Astrocyte (in vitro differentiated cells and primary cell): ENCODE data around the gene BRAP.

ENCODE experiments used
- CTCF ChIP-seq: IDR thresholded peaks from 2 replicates; pipeline ENCODE4 v1.5.1; 2011; ENCODE audit warnings: low read depth, mild to moderate bottlenecking, inconsistent platforms, low read length, moderate library complexity; ENCODE audit not compliant: insufficient read depth
- EZH2 ChIP-seq: IDR thresholded peaks from 2 replicates; pipeline ENCODE4 v1.6.1; 2012; ENCODE audit warnings: mild to moderate bottlenecking, low read length, inconsistent platforms; ENCODE audit not compliant: insufficient read depth

GRCh38 chr12:111686574-111687105 is 884 bp upstream of the BRAP start:
- TF ChIP-seq CTCF: no peak
- TF ChIP-seq EZH2: no peak
